ENCODE data around the gene TLCD1.

TLCD1 gene

GRCh38 chr17:28726226-28726626 lies at the start of gene TLCD1:
TSS of gene TLCD1 (minus strand) at chr17:28726233. CDS start at chr17:28726097, 136 bp downstream.
- TF ChIP-seq POLR2A (IDR thresholded peaks at IDR 0.05; ENCODE audit: low read length) (no peak), GATA1 (IDR thresholded peaks at IDR 0.05; ENCODE audit: low read depth, low read length) (no peak)
- peak; percentile 84 to 87 for DNase-seq

- TF ChIP-seq POLR2A (IDR thresholded peaks at IDR 0.05; ENCODE audit: low read length) (no peak), GATA1 (IDR thresholded peaks at IDR 0.05; ENCODE audit: low read depth, low read length) (no peak)
- DNase-seq: no peak
Observed at GRCh38 chr17:28774206-28774605, 48.2 kb upstream of the TLCD1 start.

- TF ChIP-seq GATA1 (IDR thresholded peaks at IDR 0.05; ENCODE audit: low read depth, low read length) (no peak), POLR2A (IDR thresholded peaks at IDR 0.05; ENCODE audit: low read length) (no peak)
- DNase-seq: no peak
Observed at GRCh38 chr17:28773736-28774135, 47.7 kb upstream of the TLCD1 start.

GRCh38 chr17:28765038-28765437 lies 39.0 kb upstream of the TLCD1 start:
- TF ChIP-seq POLR2A (IDR thresholded peaks at IDR 0.05; ENCODE audit: low read length) (no peak), GATA1 (IDR thresholded peaks at IDR 0.05; ENCODE audit: low read depth, low read length) (no peak)
- no peak for DNase-seq

GRCh38 chr17:28763804-28764266 lies 37.8 kb upstream of the TLCD1 start:
- TF ChIP-seq GATA1 (IDR thresholded peaks at IDR 0.05; ENCODE audit: low read depth, low read length) (no peak), POLR2A (IDR thresholded peaks at IDR 0.05; ENCODE audit: low read length) (no peak)

GRCh38 chr17:28763137-28763799 lies 37.2 kb upstream of the TLCD1 start:
- TF ChIP-seq GATA1 (IDR thresholded peaks at IDR 0.05; ENCODE audit: low read depth, low read length) (no peak), POLR2A (IDR thresholded peaks at IDR 0.05; ENCODE audit: low read length) (no peak)
- no peak for DNase-seq

More at GRCh38 chr17:28763804-28764266, 37.8 kb upstream of the TLCD1 start:
- peak; percentile 82 to 87 for DNase-seq

- no peak for DNase-seq
- TF ChIP-seq POLR2A (IDR thresholded peaks at IDR 0.05; ENCODE audit: low read length): no peak
- no peak for TF ChIP-seq GATA1 (IDR thresholded peaks at IDR 0.05; ENCODE audit: low read depth, low read length)
Observed at GRCh38 chr17:28760601-28761562, 34.8 kb upstream of the TLCD1 start.

GRCh38 chr17:28759256-28759865 lies 33.3 kb upstream of the TLCD1 start:
- no peak for DNase-seq
- TF ChIP-seq GATA1 (IDR thresholded peaks at IDR 0.05; ENCODE audit: low read depth, low read length): no peak
- TF ChIP-seq POLR2A (IDR thresholded peaks at IDR 0.05; ENCODE audit: low read length): no peak

- no peak for DNase-seq
- TF ChIP-seq GATA1 (IDR thresholded peaks at IDR 0.05; ENCODE audit: low read depth, low read length) (no peak), POLR2A (IDR thresholded peaks at IDR 0.05; ENCODE audit: low read length) (no peak)
Observed at GRCh38 chr17:28758411-28759121, 32.5 kb upstream of the TLCD1 start.

GRCh38 chr17:28756049-28756804 lies 30.2 kb upstream of the TLCD1 start:
- TF ChIP-seq POLR2A (IDR thresholded peaks at IDR 0.05; ENCODE audit: low read length): no peak
- TF ChIP-seq GATA1 (IDR thresholded peaks at IDR 0.05; ENCODE audit: low read depth, low read length): no peak
- DNase-seq: no peak

- no peak for DNase-seq
- TF ChIP-seq GATA1 (IDR thresholded peaks at IDR 0.05; ENCODE audit: low read depth, low read length) (no peak), POLR2A (IDR thresholded peaks at IDR 0.05; ENCODE audit: low read length) (no peak)
Observed at GRCh38 chr17:28755486-28755885, 29.5 kb upstream of the TLCD1 start.

GRCh38 chr17:28751600-28752366 lies 25.8 kb upstream of the TLCD1 start:
- TF ChIP-seq POLR2A (IDR thresholded peaks at IDR 0.05; ENCODE audit: low read length) (no peak), GATA1 (IDR thresholded peaks at IDR 0.05; ENCODE audit: low read depth, low read length) (no peak)
- DNase-seq: no peak
